Measurements from ENCODE around the gene ANGPTL8. TPM values are rescaled to one million over a fixed set of nuclear protein-coding genes. Genes with fewer than 3 reads are reported as not detected.
A peak's percentile ranks its signal among the peaks of the same experiment; 100 is the strongest.

ANGPTL8 gene
- total and polyA plus RNA-seq, 7 donors, result 0.08 to 14.6 (median 0.48) TPM; not detected in 2

DNA sequence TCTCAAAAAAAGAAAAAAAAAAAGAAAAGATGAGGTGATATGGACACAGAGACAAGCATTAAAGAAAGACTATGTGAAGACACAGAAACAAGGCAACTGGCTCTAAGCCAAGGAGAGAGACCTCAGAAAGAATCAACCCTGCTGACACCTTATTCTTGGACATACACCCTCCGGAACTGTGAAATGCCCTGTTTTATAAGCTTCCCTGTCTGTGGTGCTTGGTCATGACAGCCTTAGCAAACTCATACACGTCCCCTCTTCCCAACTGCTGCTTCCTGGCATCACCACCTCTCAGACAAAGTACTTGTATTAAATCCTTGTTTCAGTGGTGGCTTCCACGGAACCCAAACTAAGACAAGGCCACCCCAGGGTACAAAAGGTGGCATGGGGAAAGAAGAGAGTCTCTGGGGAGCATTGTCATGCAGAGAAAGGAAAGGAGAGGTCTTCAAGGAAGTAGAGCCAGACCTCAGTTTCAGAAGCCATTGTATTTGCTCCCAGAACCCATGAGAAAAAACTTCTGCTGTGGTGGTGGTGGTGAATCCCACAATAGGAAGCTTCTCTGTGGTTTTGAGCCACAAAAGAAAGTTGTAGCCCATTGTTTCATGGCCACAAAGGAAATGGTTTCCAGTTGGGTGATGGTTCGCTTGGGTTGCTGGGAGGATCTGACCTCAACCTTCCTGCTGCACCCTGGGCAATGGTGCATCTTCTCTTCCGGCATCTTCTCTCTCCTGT is 40.3 kb downstream of the ANGPTL8 start:
- intact Hi-C loops (cut with DNase I), result no loop called here
- WGBS, 3 donors, result 73 to 87% (median 82%) methylated on average over 5 of the region's 5 CpGs
- no peaks in the 10 kb centered on the region for H3K9me3 ChIP-seq
- no peak overlapping the region for H3K4me3 ChIP-seq
- no peaks in the 10 kb centered on the region for H3K4me1 ChIP-seq
- no peak for DNase-seq
- no peaks in the 10 kb centered on the region for H3K36me3 ChIP-seq (ENCODE audit: insufficient read depth in 1 of 2, low read depth in 1 of 2)
- H3K27me3 ChIP-seq (ENCODE audit: insufficient read depth in 3 of 3, low read length in 2 of 3), result no peaks in the 10 kb centered on the region
- TF ChIP-seq, protein P1, sequence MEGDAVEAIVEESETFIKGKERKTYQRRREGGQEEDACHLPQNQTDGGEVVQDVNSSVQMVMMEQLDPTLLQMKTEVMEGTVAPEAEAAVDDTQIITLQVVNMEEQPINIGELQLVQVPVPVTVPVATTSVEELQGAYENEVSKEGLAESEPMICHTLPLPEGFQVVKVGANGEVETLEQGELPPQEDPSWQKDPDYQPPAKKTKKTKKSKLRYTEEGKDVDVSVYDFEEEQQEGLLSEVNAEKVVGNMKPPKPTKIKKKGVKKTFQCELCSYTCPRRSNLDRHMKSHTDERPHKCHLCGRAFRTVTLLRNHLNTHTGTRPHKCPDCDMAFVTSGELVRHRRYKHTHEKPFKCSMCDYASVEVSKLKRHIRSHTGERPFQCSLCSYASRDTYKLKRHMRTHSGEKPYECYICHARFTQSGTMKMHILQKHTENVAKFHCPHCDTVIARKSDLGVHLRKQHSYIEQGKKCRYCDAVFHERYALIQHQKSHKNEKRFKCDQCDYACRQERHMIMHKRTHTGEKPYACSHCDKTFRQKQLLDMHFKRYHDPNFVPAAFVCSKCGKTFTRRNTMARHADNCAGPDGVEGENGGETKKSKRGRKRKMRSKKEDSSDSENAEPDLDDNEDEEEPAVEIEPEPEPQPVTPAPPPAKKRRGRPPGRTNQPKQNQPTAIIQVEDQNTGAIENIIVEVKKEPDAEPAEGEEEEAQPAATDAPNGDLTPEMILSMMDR (IDR thresholded peaks at IDR 0.05), result no peak
- no peak overlapping the region for H3K27ac ChIP-seq
- ATAC-seq, result no peak

DNA sequence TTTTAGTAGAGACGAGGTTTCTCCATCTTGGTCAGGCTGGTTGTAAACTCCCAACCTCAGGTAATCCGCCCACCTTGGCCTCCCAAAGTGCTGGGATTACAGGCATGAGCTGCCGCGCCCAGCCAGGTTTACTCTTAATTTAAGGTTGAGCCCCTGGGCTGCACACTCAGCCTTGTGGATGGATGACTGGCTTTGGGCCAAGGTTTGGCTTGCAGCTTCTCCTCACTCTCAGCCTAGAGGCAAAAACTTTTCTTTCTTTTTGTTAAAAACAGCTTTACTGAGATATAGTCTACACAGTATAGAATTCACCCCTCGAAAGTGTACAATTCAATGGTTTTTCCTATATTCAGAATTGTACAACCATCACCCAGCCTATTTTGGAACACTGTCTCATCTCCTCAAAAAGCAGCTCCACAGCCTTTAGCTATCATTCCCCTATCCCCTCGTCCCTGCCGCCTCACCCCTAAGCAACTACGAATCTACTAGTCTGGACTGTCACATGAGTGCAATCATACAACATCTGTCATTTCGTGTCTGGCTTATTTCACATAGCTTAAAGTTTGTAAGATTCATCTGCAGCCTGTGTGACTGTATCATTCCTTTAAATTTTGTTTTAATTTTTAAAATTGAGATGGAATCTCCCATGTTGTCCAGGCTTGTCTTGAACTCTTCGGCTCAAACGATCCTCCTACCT is 42.1 kb downstream of the ANGPTL8 start:
- H3K4me1 ChIP-seq, result no peaks in the 10 kb centered on the region
- WGBS, 3 donors, result 55 to 61% (median 57%) methylated on average over 11 of the region's 11 CpGs
- no peak for ATAC-seq
- H3K27me3 ChIP-seq (ENCODE audit: insufficient read depth in 3 of 3, low read length in 2 of 3), result no peaks in the 10 kb centered on the region
- no peak overlapping the region for H3K27ac ChIP-seq
- H3K36me3 ChIP-seq (ENCODE audit: insufficient read depth in 1 of 2, low read depth in 1 of 2), result no peaks in the 10 kb centered on the region
- H3K4me3 ChIP-seq, result no peak overlapping the region
- DNase-seq, result no peak
- TF ChIP-seq, protein P1 (IDR thresholded peaks at IDR 0.05), result no peak
- intact Hi-C loops (cut with DNase I), result no loop called here
- H3K9me3 ChIP-seq, result no peaks in the 10 kb centered on the region

DNA sequence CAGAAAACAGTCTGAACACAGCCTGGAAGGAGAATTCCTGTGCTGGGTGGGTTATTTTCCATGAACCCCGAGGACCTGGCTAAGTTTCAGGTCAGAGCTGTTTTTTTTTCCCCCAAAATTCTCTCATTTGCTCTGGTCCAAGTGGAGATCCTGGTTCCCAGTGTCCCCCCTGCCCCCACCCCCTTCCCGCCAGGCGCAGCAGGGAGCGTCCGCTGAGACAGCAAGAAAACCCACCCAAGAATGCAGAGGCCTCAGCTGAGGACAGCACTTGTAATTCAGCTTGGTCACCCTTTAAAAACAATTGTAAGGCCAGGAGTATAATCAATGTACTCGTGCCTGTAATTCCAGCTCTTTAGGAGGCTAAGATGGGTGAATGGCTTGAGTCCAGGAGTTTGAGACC is 45.1 kb downstream of the ANGPTL8 start:
- no peaks in the 10 kb centered on the region for H3K9me3 ChIP-seq
- TF ChIP-seq, protein P1 (IDR thresholded peaks at IDR 0.05), result no peak
- H3K4me1 ChIP-seq, result no peaks in the 10 kb centered on the region
- H3K27ac ChIP-seq, result no peak overlapping the region
- peaks cover 0 to 10% (median 0%) of the 10 kb centered on the region in 3 donors for H3K27me3 ChIP-seq (ENCODE audit: insufficient read depth in 3 of 3, low read length in 2 of 3)
- intact Hi-C loops (cut with DNase I), result no loop called here
- ATAC-seq (no peak), DNase-seq (no peak)
- H3K4me3 ChIP-seq, result no peak overlapping the region
- 45 to 57% (median 56%) methylated on average over 6 of the region's 6 CpGs for WGBS, 3 donors
- H3K36me3 ChIP-seq (ENCODE audit: insufficient read depth in 1 of 2, low read depth in 1 of 2), result no peaks in the 10 kb centered on the region

GRCh38 chr19:11286312-11286974 is 47.0 kb downstream of the ANGPTL8 start:
- intact Hi-C loops (cut with DNase I), result loop anchor here in 1 of 2 donors (5.0 kb wide), 1 partner anchor 44 kb away; no protein-coding TSS in a partner anchor
- no peak for DNase-seq

More at GRCh38 chr19:11286312-11286974, 47.0 kb downstream of the ANGPTL8 start:
- ATAC-seq, result peak in 2 of 4 donors; percentile 33 to 46
- Histone ChIP-seq H3K4me3 (no peak overlapping the region), H3K27me3 (ENCODE audit: insufficient read depth in 3 of 3, low read length in 2 of 3) (peaks cover 0 to 10% (median 0%) of the 10 kb centered on the region in 3 donors), H3K4me1 (no peaks in the 10 kb centered on the region), H3K36me3 (ENCODE audit: insufficient read depth in 1 of 2, low read depth in 1 of 2) (no peaks in the 10 kb centered on the region), H3K9me3 (no peaks in the 10 kb centered on the region), H3K27ac (peak overlapping the region; percentile 32)
- WGBS, 3 donors, result 27 to 32% (median 29%) methylated on average over 6 of the region's 6 CpGs
- TF ChIP-seq, protein P1 (IDR thresholded peaks at IDR 0.05), result peak; percentile 24

All from psoas muscle (tissue), 8 donors.